ENCODE data around the gene PDGFB. TPM values are rescaled to one million over a fixed set of nuclear protein-coding genes. Genes with fewer than 3 reads are reported as not detected.
A peak's percentile ranks its signal among the peaks of the same experiment; 100 is the strongest.

Gene PDGFB
- total RNA-seq, 1 donor from 2014 or later, result 27.3 TPM

- Mint-ChIP-seq H3K4me3 (ENCODE audit: unreplicated experiment) (no peak overlapping the region), H3K27me3 (ENCODE audit: low read depth, unreplicated experiment) (peaks cover 3% of the 10 kb centered on the region), H3K36me3 (ENCODE audit: low read depth, unreplicated experiment) (peaks cover 8% of the 10 kb centered on the region), H3K27ac (ENCODE audit: unreplicated experiment) (no peak overlapping the region), H3K9me3 (ENCODE audit: unreplicated experiment) (no peaks in the 10 kb centered on the region), H3K4me1 (ENCODE audit: low read depth, unreplicated experiment) (peaks cover 30% of the 10 kb centered on the region)
- no peaks in the 10 kb centered on the region for H3K27me3 ChIP-seq (ENCODE audit: insufficient read depth, low read length)
- no peak for DNase-seq (ENCODE audit: low read depth)
- no peaks in the 10 kb centered on the region for H4K20me1 ChIP-seq (ENCODE audit: insufficient read depth, low read length)
- no peaks in the 10 kb centered on the region for H3K9me3 ChIP-seq (ENCODE audit: insufficient read depth, low read depth, low read length)
- H3K79me2 ChIP-seq (ENCODE audit: insufficient read depth, low read length), result no peaks in the 10 kb centered on the region
- no peaks in the 10 kb centered on the region for H3K36me3 ChIP-seq (ENCODE audit: insufficient read depth, low read length)
- H3K27ac ChIP-seq (ENCODE audit: low read depth, low read length), result no peak overlapping the region
- TF ChIP-seq EZH2 (IDR thresholded peaks at IDR 0.05; ENCODE audit: insufficient read depth, low read length), result no peak
- TF ChIP-seq CTCF (IDR thresholded peaks at IDR 0.05; ENCODE audit: insufficient read depth, low read depth, low read length), result no peak
- H3K4me3 ChIP-seq (ENCODE audit: insufficient read depth, low read depth, low read length), result no peak overlapping the region
- H2AFZ ChIP-seq (ENCODE audit: low read depth, low read length), result no peak overlapping the region
- FAIRE-seq, result no peak
- H3K4me1 ChIP-seq (ENCODE audit: insufficient read depth, low read length), result peaks cover 37% of the 10 kb centered on the region
- peak overlapping the region; percentile 26 for H3K4me2 ChIP-seq (ENCODE audit: low read length)
- no peak overlapping the region for H3K9ac ChIP-seq (ENCODE audit: low read length)
These were observed 11.7 kb downstream of the PDGFB start for GRCh38 chr22:39232806-39233709.

- FAIRE-seq, result no peak
- H3K9me3 ChIP-seq (ENCODE audit: insufficient read depth, low read depth, low read length), result no peaks in the 10 kb centered on the region
- H3K4me2 ChIP-seq (ENCODE audit: low read length), result no peak overlapping the region
- no peak overlapping the region for H3K27ac ChIP-seq (ENCODE audit: low read depth, low read length)
- H3K9ac ChIP-seq (ENCODE audit: low read length), result no peak overlapping the region
- H3K36me3 Mint-ChIP-seq (ENCODE audit: low read depth, unreplicated experiment), result peaks cover 16% of the 10 kb centered on the region
- no peak overlapping the region for H3K27ac Mint-ChIP-seq (ENCODE audit: unreplicated experiment)
- no peak overlapping the region for H2AFZ ChIP-seq (ENCODE audit: low read depth, low read length)
- no peak for TF ChIP-seq EZH2 (IDR thresholded peaks at IDR 0.05; ENCODE audit: insufficient read depth, low read length)
- no peak for TF ChIP-seq CTCF (IDR thresholded peaks at IDR 0.05; ENCODE audit: insufficient read depth, low read depth, low read length)
- H3K9me3 Mint-ChIP-seq (ENCODE audit: unreplicated experiment), result no peaks in the 10 kb centered on the region
- no peaks in the 10 kb centered on the region for H3K36me3 ChIP-seq (ENCODE audit: insufficient read depth, low read length)
- H3K27me3 Mint-ChIP-seq (ENCODE audit: low read depth, unreplicated experiment), result peaks cover 3% of the 10 kb centered on the region
- no peak overlapping the region for H3K4me3 ChIP-seq (ENCODE audit: insufficient read depth, low read depth, low read length)
- H4K20me1 ChIP-seq (ENCODE audit: insufficient read depth, low read length), result no peaks in the 10 kb centered on the region
- peaks cover 30% of the 10 kb centered on the region for H3K4me1 Mint-ChIP-seq (ENCODE audit: low read depth, unreplicated experiment)
- no peak for DNase-seq (ENCODE audit: low read depth)
- no peak overlapping the region for H3K4me3 Mint-ChIP-seq (ENCODE audit: unreplicated experiment)
- no peaks in the 10 kb centered on the region for H3K79me2 ChIP-seq (ENCODE audit: insufficient read depth, low read length)
- H3K27me3 ChIP-seq (ENCODE audit: insufficient read depth, low read length), result no peaks in the 10 kb centered on the region
- H3K4me1 ChIP-seq (ENCODE audit: insufficient read depth, low read length), result peaks cover 37% of the 10 kb centered on the region
These were observed 12.5 kb downstream of the PDGFB start for GRCh38 chr22:39232246-39232645.
